Thyroid gland (tissue), 4 donors: Measurements from ENCODE around the gene ULK1. TPM values are rescaled to one million over a fixed set of nuclear protein-coding genes. Genes with fewer than 3 reads are reported as not detected.

Experiments
- DNase-seq, 2 donors: peaks; one replicate each; pipeline ENCODE4 v3.0.0-alpha.2; 2019
- H3K27ac ChIP-seq, 3 donors: fragments of 200-600 bp; sonication (generic); 1 replicate in 2 of 3; 2 replicates in 1 of 3; pipeline ENCODE4 v1.5.1; 2016 to 2019; ENCODE audit warnings: mild to moderate bottlenecking in 1 of 3, moderate library complexity in 1 of 3
- H3K27me3 ChIP-seq: fragments of 200-600 bp; sonication (generic); one replicate; pipeline ENCODE4 v1.5.1; 2019
- H3K36me3 ChIP-seq, 2 donors: fragments of 200-600 bp; sonication (generic); one replicate each; pipeline ENCODE4 v1.5.1; 2016 to 2019
- H3K4me1 ChIP-seq, 2 donors: fragments of 200-600 bp; sonication (generic); one replicate each; pipeline ENCODE4 v1.5.1; 2017 to 2019
- H3K4me3 ChIP-seq, 3 donors: fragments of 200-600 bp; sonication (generic); replicated peaks in 1 of 3; 1 replicate in 2 of 3; 2 replicates in 1 of 3; pipeline ENCODE4 v1.5.1; 2016; ENCODE audit warnings: mild to moderate bottlenecking in 1 of 3
- H3K9me3 ChIP-seq: fragments of 200-600 bp; sonication (generic); one replicate; pipeline ENCODE4 v1.5.1; 2017
- CTCF ChIP-seq, 6 experiments: fragments of 200-600 bp in 3 of 6; fragments of 450-650 bp in 3 of 6; sonication (generic) in 3 of 6; IDR thresholded peaks; one replicate each; pipeline ENCODE4 v1.5.1; 2016 to 2019; ENCODE audit warnings: antibody characterized with exemption in 6 of 6, mild to moderate bottlenecking in 2 of 6, inconsistent platforms in 1 of 6, moderate library complexity in 1 of 6
- POLR2A ChIP-seq, 2 donors: fragments of 450-650 bp; IDR thresholded peaks; one replicate each; pipeline ENCODE4 v1.6.1; 2017; ENCODE audit warnings: antibody characterized with exemption in 2 of 2, mild to moderate bottlenecking in 2 of 2, moderate library complexity in 1 of 2
- WGBS, 2 donors: methylation state at CpG; one replicate each; pipeline ENCODE4 v1.1.5; 2017; 5-methylcytosine and 5-hydroxymethylcytosine counted together
- intact Hi-C: fragments of 100-400 bp; cut with DNase I; formaldehyde crosslinking; loops from one replicate; pipeline ENCODE4 v1.15.1; 2023
- total RNA-seq, 4 donors: library from RNA; depleted of rRNA; stranded (reverse); fragments of >200 nt; gene quantifications; one replicate each; pipeline ENCODE4 v1.2.3, GENCODE V29; 2016

Gene ULK1
- total RNA-seq, 4 donors from 2014 or later = 21.1 to 27.7 (median 21.7) TPM

- no peaks in the 10 kb centered on the region for H3K9me3 ChIP-seq
These were observed 40.1 kb downstream of the ULK1 start for GRCh38 chr12:131934535-131934934.

GRCh38 chr12:131938082-131938481 lies 43.7 kb downstream of the ULK1 start:
- 81 to 89% methylated on average over 7 of the region's 7 CpGs for WGBS, 2 donors
- Histone ChIP-seq H3K4me3 (no peak overlapping the region), H3K9me3 (no peaks in the 10 kb centered on the region), H3K4me1 (peaks cover 0 to 5% of the 10 kb centered on the region in 2 donors), H3K27ac (no peak overlapping the region), H3K27me3 (no peaks in the 10 kb centered on the region), H3K36me3 (peaks cover 13 to 20% of the 10 kb centered on the region in 2 donors)
- no peak for TF ChIP-seq POLR2A (IDR thresholded peaks at IDR 0.05)
- no peak for TF ChIP-seq CTCF (IDR thresholded peaks at IDR 0.05)
- intact Hi-C loops = no loop called here
- no peak for DNase-seq

More at GRCh38 chr12:131934535-131934934, 40.1 kb downstream of the ULK1 start:
- DNase-seq = no peak
- Histone ChIP-seq H3K27me3 (no peaks in the 10 kb centered on the region), H3K4me3 (no peak overlapping the region), H3K4me1 (peaks cover 5 to 7% of the 10 kb centered on the region in 2 donors), H3K36me3 (peaks cover 23 to 27% of the 10 kb centered on the region in 2 donors), H3K27ac (no peak overlapping the region)
- TF ChIP-seq POLR2A (IDR thresholded peaks at IDR 0.05) (no peak), CTCF (IDR thresholded peaks at IDR 0.05) (no peak)
- intact Hi-C loops = no loop called here
- 93 to 95% methylated on average over 11 of the region's 11 CpGs for WGBS, 2 donors

DNA sequence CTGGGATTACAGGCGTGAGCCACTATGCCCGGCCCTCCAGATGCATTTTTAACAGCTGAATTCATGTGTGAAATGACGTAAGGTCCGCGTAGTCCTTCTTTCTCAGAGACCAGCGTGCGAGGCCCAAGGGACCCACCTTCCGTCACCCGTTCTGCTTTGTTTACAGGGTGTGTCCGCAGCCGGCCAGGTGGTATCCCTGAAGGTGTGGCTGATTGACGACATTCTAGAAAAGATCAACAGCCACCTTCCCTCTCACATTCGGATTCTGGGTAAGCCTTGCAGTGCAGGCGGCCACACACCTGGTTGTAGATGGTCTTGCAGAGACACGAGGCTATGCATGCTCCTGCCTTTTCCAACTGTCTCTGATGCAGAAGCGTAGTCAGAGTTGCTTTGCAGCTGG lies 44.6 kb downstream of the ULK1 start:
- Histone ChIP-seq H3K36me3 (peaks cover 8 to 16% of the 10 kb centered on the region in 2 donors), H3K27ac (no peak overlapping the region), H3K4me3 (no peak overlapping the region), H3K4me1 (peaks cover 0 to 5% of the 10 kb centered on the region in 2 donors), H3K9me3 (no peaks in the 10 kb centered on the region), H3K27me3 (no peaks in the 10 kb centered on the region)
- TF ChIP-seq CTCF (IDR thresholded peaks at IDR 0.05) (no peak), POLR2A (IDR thresholded peaks at IDR 0.05) (no peak)
- intact Hi-C loops = no loop called here
- 93 to 95% methylated on average over 16 of the region's 16 CpGs for WGBS, 2 donors
- DNase-seq = no peak

GRCh38 chr12:131940141-131940547 lies 45.7 kb downstream of the ULK1 start:
- no peak overlapping the region for H3K27ac ChIP-seq
- intact Hi-C loops = no loop called here
- H3K36me3 ChIP-seq = peaks cover 0 to 9% of the 10 kb centered on the region in 2 donors
- H3K4me1 ChIP-seq = peaks cover 0 to 5% of the 10 kb centered on the region in 2 donors
- no peaks in the 10 kb centered on the region for H3K9me3 ChIP-seq
- 89 to 90% methylated on average over 8 of the region's 8 CpGs for WGBS, 2 donors
- DNase-seq = no peak
- H3K27me3 ChIP-seq = no peaks in the 10 kb centered on the region
- no peak for TF ChIP-seq CTCF (IDR thresholded peaks at IDR 0.05)
- no peak for TF ChIP-seq POLR2A (IDR thresholded peaks at IDR 0.05)
- H3K4me3 ChIP-seq = no peak overlapping the region

- intact Hi-C loops = no loop called here
These were observed 46.9 kb downstream of the ULK1 start for GRCh38 chr12:131941116-131941986.

More at GRCh38 chr12:131941116-131941986, 46.9 kb downstream of the ULK1 start:
- no peak overlapping the region for H3K4me3 ChIP-seq
- peaks cover 0 to 9% of the 10 kb centered on the region in 2 donors for H3K36me3 ChIP-seq
- no peak overlapping the region for H3K27ac ChIP-seq
- H3K9me3 ChIP-seq = no peaks in the 10 kb centered on the region
- TF ChIP-seq CTCF (IDR thresholded peaks at IDR 0.05) = no peak
- TF ChIP-seq POLR2A (IDR thresholded peaks at IDR 0.05) = no peak
- 96 to 97% methylated on average over 44 to 46 of the region's 46 CpGs for WGBS, 2 donors
- no peak for DNase-seq
- H3K27me3 ChIP-seq = no peaks in the 10 kb centered on the region
- H3K4me1 ChIP-seq = peaks cover 0 to 5% of the 10 kb centered on the region in 2 donors
